Measurements from ENCODE around the gene ANKFY1. TPM values are rescaled to one million over a fixed set of nuclear protein-coding genes. Genes with fewer than 3 reads are reported as not detected.

The ANKFY1 gene
- total and polyA plus RNA-seq, 9 of the 15 experiments (the other 6 are each of a cell fraction or from before 2014, with no cell fraction given): 4.3 to 25.6 (median 12.2) TPM

DNA sequence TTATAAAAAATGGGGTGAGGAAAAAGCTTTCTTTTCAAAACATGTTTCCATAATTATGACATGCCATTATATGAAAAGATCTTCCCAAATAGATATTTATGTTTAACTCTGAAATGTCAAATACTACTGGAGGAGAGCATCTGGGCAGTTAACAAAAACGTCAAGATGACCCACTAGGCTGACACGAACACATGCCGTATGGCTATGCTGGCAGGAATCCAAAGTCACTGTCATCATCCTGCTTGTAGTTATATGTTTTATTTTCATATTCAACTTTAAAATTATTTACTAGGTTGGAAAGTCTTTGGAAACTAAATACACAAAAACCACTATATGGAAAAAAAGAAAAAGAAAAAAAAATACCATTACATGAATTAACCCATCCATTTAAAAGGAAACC is 27.3 kb downstream of the ANKFY1 start:
- H3K4me2 ChIP-seq (ENCODE audit: insufficient read depth, low read length): no peak overlapping the region
- H4K20me1 ChIP-seq (replicated peaks; ENCODE audit: control insufficient read depth, insufficient read depth, low read length): no peaks in the 10 kb centered on the region
- no peak overlapping the region for H3K9ac ChIP-seq (ENCODE audit: insufficient read depth in 1 of 2, low read depth in 2 of 2, low read length in 2 of 2)
- no peaks in the 10 kb centered on the region for H3K79me2 ChIP-seq (ENCODE audit: control insufficient read depth, insufficient read depth, low read length)
- ChIA-PET POLR2A (interaction anchor here (0.6 kb wide), 1 partner anchor 847 kb away, joined by 3 read pairs; no protein-coding TSS in a partner anchor), CTCF (ENCODE audit: low intra/inter-chr PET ratio) (no interaction called here)
- peaks cover 64% of the 10 kb centered on the region for H3K36me3 ChIP-seq (ENCODE audit: control insufficient read depth, insufficient read depth, low read length)
- no peak overlapping the region for H3K4me3 ChIP-seq
- BruUV-seq (replicated peaks): no TSS peak
- no peak for FAIRE-seq
- H2AFZ ChIP-seq (ENCODE audit: low read depth, low read length): no peak overlapping the region
- intact Hi-C loops (cut with micrococcal nuclease) (no loop called here), in situ Hi-C loops (cut with MboI) (no loop called here)
- ATAC-seq: no peak
- DNase-seq (ENCODE audit: extremely low read depth in 1 of 4, low spot score in 3 of 4): no peak
- WGBS (ENCODE audit: insufficient coverage, low coverage, missing lambda C conversion rate): 52% methylated on average over 3 of the region's 3 CpGs
- H3K27ac ChIP-seq (ENCODE audit: extremely low read depth, low read depth, low read length): no peak overlapping the region
- H3K27me3 ChIP-seq (ENCODE audit: control insufficient read depth in 2 of 2, insufficient read depth in 2 of 2, low read length in 2 of 2): no peaks in the 10 kb centered on the region
- H3K9me3 ChIP-seq (replicated peaks; ENCODE audit: control insufficient read depth, insufficient read depth, low read depth, low read length): no peaks in the 10 kb centered on the region
- peaks cover 2% of the 10 kb centered on the region for H3K9me1 ChIP-seq (ENCODE audit: control insufficient read depth, insufficient read depth, low read length)
- no peaks in the 10 kb centered on the region for H3K4me1 ChIP-seq (replicated peaks in 1 of 2; ENCODE audit: control insufficient read depth in 2 of 2, insufficient read depth in 2 of 2, low read length in 2 of 2)
- TF ChIP-seq ZNF445 (CRISPR knock-in tag; IDR thresholded peaks at IDR 0.05; ENCODE audit: low read depth) (no peak), E2F8 (IDR thresholded peaks at IDR 0.05; ENCODE audit: low read depth, partially characterized antibody) (no peak), CCAR2 (IDR thresholded peaks at IDR 0.05; ENCODE audit: low read depth, low read length) (no peak), MAFG (tag; conservative IDR thresholded peaks at IDR 0.05) (no peak), POLR2A (conservative IDR thresholded peaks at IDR 0.05) (no peak), TSHZ1 (CRISPR knock-in tag; IDR thresholded peaks at IDR 0.05) (no peak), FOXM1 (IDR thresholded peaks at IDR 0.05; ENCODE audit: low read depth) (no peak), FOXM1 (CRISPR knock-in tag; IDR thresholded peaks at IDR 0.05; ENCODE audit: low read depth) (no peak), ZNF695 (CRISPR knock-in tag; IDR thresholded peaks at IDR 0.05) (no peak), ZNF232 (CRISPR knock-in tag; IDR thresholded peaks at IDR 0.05) (no peak), ZSCAN29 (IDR thresholded peaks at IDR 0.05) (no peak), PPARD (CRISPR knock-in tag; IDR thresholded peaks at IDR 0.05) (no peak), PRMT5 (CRISPR knock-in tag; IDR thresholded peaks at IDR 0.05) (no peak), ZFP30 (CRISPR knock-in tag; IDR thresholded peaks at IDR 0.05; ENCODE audit: borderline replicate concordance) (no peak), XRCC5 (IDR thresholded peaks at IDR 0.05; ENCODE audit: low read depth, low read length) (no peak)

Data from K562 (cell line).